Ovary (tissue), 3 donors: ENCODE data around the gene PRR36.

Experiments used
- CTCF ChIP-seq, 3 donors: fragments of 450-650 bp in 2 of 3; fragments of 200-600 bp in 1 of 3; IDR thresholded peaks; one replicate each; pipeline versions ENCODE4 v1.5.1 to v1.8.0; 2016 to 2022; ENCODE audit warnings: antibody characterized with exemption in 3 of 3, mild to moderate bottlenecking in 1 of 3
- EP300 ChIP-seq: sonication (generic); formaldehyde crosslinking; IDR thresholded peaks from one replicate; pipeline ENCODE4 v1.6.1; 2017; ENCODE audit warnings: antibody characterized with exemption
- POLR2A ChIP-seq: fragments of 450-650 bp; IDR thresholded peaks from one replicate; pipeline ENCODE4 v1.6.1; 2017; ENCODE audit warnings: antibody characterized with exemption, mild to moderate bottlenecking, moderate library complexity
- donor health status: DM: no; HTN: no; CAD: no.

- no peak for TF ChIP-seq POLR2A
- no peak for TF ChIP-seq CTCF (IDR thresholded peaks at IDR 0.05)
- TF ChIP-seq EP300 = no peak
These were observed 39.9 kb upstream of the PRR36 start for GRCh38 chr19:7914099-7914498.
